NOMO-1 (cell line): ENCODE data around the gene SLBP.

ENCODE experiments used
- DNase-seq, 2 experiments: peaks; one replicate each; lab custom pipeline; 2025; ENCODE audit not compliant: unreplicated experiment in 2 of 2; lab: John Stamatoyannopoulos, UW

The SLBP gene

GRCh38 chr4:1714303-1715001, 2.3 kb upstream of the SLBP start:
- no peak for DNase-seq

DNA sequence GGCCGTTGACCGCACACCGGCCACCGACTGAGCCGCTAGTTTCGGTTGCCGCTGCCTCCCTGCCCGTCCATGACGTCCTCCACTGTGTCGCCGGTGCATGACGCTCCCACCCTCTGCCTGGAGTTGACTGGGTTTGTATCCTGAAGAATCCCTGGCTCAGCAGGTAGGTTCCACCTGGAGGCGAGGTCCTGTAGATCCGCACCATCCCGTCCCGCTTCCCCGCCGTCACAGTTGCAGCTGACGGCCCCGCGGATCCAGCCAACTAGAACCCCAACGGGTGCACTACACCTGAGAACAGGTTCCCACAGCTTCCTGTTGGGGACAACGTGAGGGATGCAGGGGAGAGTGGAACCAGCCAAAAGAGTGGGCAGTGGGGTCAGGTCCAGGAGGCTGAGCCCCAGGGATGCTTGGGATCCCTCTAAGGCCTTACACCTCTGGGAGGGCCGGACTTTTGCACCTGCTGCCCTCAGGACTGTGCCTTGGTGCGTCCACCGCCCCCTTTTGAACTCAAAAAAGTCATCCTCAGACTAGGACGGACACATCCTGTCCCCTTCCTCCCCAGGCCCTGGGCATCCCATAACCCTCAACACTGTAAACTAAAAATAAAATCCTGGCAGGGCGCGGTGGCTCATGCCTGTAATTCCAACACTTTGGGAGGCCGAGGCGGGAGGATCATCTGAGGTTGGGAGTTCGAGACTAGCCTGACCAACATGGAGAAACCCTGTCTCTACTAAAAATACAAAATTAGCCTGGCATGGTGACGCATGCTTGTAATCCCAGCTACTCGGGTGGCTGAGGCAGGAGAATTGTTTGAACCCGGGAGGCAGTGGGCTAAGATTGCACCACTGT, 1.1 kb upstream of the SLBP start:
- DNase-seq, result no peak

DNA sequence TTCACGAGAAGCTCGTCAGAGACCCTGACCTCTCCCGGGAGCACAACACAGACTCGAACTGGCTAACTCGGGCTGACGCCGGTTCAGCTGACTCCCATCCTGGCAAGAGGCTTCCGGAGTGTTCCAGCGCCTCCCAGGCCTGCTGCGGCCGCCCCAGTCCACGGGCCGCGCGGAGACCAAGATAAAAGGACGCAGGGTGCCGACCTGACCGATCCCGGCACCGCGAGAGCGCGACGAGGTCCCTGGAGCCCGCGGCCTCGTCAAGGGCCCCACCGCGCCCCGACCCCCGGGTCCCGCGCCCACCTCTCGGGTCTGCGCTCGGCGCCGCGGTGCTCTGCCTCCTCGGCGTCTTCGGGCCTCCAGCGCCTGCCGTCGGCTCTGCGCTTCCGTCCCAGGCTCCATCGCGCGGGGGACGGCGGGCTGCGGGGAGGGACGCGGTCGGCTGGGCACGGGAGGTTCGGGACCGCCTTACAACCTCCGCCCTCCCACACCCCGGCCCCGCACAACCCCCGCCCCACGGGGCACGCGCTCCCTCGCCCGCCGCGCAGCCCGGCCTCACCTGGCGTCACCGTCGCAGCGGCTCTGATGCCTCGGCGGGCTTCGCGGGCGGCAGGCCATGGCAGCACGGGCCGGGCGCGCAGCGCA, 426 bp downstream of the SLBP start:
- no peak for DNase-seq

GRCh38 chr4:1711055-1711570, 1.0 kb downstream of the SLBP start:
- DNase-seq, result no peak

DNA sequence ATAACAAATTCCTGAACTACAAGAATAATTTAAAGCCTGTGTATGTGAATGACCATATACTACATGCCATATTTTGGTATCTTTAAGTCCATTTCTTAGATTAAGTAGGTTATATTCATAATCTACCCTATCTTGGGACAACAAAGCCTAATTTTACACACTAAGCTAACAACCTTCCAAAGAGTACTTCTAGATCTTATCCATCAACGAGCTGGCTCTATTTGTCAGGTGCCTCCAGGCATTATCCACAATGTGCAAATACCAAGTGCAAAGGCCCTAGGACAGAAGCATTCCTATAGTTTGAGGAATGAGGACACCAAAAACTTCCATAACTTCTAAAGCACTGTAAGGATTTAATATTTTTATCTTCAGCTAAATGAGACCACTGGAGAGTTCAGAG, 3.5 kb downstream of the SLBP start:
- DNase-seq, result no peak

DNA sequence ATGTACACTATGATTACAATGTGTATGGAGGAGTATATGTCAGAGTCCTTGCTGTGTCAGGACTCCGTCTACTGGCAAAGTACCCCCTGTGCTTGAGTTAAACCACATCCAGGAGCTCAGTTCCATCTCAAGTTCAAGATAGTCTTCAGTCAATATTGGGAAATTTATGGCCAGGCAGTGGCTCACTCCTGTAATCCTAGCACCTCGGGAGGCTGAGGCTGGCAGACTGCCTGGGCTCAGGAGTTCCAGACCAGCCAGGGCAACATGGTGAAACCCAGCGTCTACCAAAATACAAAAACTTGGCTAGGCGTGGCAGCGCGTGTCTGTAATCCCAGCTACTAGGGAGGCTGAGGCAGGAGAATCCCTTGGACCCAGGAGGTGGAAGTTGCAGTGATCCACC, 5.8 kb downstream of the SLBP start:
- no peak for DNase-seq

GRCh38 chr4:1705732-1706131, 6.4 kb downstream of the SLBP start:
- DNase-seq, result no peak

DNA sequence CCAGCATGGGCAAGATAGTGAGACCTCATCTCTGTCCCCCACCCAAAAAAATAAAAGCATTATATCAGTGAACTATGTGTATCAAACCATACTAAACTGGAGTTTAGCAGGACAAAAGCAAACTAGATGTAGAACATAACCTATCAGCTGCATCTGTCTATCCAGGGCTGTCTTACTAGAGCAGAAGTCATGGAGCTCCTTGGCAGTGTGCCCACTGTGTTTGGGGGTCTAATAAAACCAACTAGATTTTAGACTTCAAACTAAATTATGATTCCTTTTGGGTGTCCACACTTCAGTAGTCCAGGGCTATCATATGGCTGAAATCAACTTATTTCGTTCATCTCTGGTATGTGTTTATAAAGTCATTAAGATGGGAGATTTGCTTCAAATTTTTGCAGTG, 8.3 kb downstream of the SLBP start:
- no peak for DNase-seq

DNA sequence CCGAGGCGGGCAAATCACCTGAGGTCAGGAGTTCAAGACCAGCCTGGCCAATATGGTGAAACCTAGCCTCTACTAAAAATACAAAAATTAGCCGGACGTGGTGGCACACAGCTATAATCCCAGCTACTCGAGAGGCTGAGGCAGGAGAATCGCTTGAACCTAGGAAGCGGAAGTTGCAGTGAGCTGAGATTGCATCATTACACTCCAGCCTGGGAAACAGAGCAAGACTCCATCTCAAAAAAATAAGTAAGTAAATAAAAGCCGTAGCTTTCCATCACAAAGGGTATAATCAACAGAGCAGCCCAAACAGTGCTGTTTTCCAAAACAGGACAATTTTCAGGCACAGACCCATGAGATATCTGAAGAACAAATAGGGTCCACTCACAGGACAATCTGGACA, 10.4 kb downstream of the SLBP start:
- DNase-seq, result peak in 1 of 2 experiments; percentile 4

DNA sequence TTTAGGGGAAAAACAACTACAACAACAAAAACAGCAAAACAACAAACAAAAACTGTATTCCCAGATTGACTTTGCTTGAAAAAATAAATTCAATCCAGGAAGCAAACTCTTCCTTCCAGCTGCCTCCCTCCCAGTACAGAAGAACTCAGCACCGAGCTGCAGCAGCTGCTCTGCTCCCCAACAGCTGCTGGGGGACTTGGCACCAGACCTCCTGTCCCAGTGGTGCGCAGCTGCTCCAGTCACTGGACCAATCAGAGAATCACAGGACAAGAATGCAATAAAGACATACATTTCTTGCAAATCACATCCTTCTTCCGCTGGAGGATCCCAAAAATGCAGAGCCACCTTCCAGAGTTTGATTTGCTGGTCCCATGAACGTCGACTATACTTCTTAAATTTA, 16.2 kb downstream of the SLBP start:
- DNase-seq, result no peak

- DNase-seq, result peak; percentile 56 to 83
These were observed 18.8 kb downstream of the SLBP start for GRCh38 chr4:1693131-1693896.

- DNase-seq, result no peak
These were observed 20.3 kb downstream of the SLBP start for GRCh38 chr4:1691737-1692373.

- DNase-seq, result no peak
These were observed 21.4 kb downstream of the SLBP start for GRCh38 chr4:1690698-1691097.

DNA sequence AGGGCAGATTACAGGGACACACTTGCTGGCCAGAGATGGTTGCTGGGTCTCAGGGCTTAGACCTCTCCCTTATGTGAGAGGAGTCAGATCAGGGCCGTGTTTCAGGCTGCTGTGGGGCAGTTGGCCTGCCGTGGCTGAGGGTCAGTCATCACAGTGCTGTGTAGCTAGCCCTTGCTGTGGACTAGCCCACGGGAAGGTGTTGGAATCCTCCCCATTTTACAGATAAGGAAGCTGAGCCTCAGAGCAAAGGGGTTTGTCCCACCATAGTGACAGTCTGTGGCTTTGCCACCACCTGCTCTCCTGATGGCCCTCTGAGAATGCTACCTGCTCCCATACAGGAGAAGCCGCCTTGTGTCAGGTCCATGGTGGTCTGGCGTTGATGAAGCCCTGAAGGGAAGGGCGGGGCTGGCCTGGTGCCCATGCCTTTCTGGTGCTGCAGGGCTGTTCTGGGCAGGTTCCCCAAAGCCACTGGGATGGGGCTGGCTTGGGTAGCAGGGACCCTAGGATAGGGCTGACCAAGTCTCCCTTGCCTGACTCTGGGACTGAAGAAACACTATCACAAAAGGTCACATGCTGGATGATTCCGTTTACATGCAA, 25.6 kb downstream of the SLBP start:
- no peak for DNase-seq

DNA sequence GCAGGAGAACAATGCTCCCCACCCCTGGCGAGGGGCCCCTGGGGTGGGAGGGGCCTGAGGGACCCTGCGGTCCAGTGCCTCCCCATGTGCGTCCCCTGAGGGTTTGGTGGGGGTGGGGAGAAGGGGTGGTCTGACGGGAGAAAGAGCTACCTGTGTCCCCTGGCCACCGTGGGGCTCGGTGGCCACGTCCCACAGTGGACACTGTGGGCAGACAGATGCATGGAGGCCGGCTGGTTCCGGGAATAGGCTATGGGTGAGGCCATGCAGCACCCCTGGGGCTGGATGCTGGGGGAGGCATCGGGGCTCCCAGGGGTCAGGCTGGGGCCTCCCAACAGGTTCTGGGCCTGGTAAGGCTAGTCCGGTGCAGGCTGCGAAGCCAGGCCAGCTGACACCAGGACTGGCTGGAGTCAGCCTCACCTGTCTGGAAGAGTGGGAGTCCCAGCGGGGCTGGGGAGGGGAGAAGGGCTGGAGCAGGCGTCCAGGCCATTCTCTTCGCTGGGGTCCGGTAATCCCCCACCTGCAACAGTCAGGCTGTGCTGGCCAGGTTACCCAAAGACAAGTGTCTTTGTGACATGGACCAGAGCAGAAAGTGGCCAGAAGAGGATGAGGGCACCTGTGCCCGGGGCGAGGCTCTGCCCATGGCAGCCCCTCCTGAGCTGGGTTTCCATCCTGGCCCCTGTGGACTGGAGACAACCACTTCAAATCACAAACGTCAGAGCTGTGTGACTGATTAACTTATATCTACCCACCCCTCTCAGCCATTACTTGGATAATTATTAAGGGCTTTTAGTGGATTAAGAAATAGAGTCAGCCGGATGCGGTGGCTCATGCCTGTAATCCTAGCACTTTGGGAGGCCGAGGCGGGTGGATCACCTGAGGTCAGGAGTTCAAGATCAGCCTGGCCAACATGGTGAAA, 26.6 kb downstream of the SLBP start:
- DNase-seq, result no peak

DNA sequence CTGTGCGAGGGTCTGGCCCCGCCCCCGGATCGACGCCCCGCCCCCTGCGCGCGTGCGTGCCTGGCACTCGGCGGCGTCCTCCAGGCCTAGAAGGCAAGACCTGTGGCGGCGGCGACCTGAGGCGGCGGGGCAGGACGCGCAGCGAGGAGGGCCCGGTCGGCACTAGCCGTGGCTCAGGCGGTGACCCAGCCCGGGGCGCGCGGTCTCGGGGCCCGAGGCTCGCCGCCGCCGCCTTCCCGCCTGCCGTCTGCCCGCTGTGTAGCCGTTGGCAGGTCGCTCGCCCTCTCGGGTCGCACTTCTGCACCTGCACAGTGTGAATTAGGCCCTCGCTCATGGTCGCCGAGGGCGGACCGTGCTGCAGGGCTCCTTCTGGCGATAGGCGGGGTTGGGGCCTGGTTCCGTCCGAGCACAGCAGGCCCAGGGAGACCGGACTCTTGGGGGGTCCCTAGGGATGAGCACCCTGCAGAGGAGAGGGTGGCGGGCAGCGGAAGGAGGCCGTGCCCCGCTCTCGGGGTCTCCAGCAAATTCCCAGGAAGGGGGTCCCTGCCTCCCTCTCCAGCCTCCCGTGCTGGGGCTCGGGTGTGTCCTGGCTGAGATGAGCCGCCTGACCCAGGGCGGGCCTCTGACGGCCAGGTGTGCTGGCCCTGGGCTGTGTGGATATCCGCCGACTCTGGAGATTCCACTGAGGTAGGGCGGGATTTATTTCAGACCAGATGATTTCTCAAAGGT, 27.4 kb downstream of the SLBP start:
- no peak for DNase-seq

- peak; percentile 82 to 93 for DNase-seq
These were observed 28.2 kb downstream of the SLBP start, which contains the start of gene FAM53A for GRCh38 chr4:1683736-1684505. Gene FAM53A (minus strand): TSS chr4:1684313. CDS start chr4:1668741, 15,572 bp downstream.
